ENCODE results near the gene ROR1.

The ROR1 gene

DNA sequence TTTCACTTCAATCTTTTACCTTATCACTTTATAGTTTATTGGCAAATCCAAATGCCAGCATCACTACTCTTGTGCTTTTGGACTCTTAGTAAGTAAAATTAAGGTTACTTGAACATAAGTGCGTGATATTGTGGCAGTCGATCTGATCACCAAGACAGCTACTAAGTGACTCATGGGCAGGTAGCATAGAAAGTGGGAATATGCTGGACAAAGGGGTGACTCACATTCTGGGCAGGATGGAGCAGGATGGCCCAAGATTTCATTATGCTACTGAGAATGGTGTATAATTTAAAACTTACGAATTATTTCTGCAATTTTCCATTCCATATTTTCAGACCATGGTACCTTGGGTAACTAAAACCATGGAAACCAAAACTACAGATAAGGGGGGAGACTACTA is 120.2 kb downstream of the ROR1 start:
- H3K27me3 ChIP-seq (ENCODE audit: insufficient read depth, poor library complexity, severe bottlenecking), result no peaks in the 10 kb centered on the region
- DNase-seq (ENCODE audit: low spot score) (no peak), ATAC-seq (ENCODE audit: low read depth) (peak; percentile 100)
- H3K36me3 ChIP-seq (ENCODE audit: low read depth), result no peaks in the 10 kb centered on the region
- TF ChIP-seq, protein P1, sequence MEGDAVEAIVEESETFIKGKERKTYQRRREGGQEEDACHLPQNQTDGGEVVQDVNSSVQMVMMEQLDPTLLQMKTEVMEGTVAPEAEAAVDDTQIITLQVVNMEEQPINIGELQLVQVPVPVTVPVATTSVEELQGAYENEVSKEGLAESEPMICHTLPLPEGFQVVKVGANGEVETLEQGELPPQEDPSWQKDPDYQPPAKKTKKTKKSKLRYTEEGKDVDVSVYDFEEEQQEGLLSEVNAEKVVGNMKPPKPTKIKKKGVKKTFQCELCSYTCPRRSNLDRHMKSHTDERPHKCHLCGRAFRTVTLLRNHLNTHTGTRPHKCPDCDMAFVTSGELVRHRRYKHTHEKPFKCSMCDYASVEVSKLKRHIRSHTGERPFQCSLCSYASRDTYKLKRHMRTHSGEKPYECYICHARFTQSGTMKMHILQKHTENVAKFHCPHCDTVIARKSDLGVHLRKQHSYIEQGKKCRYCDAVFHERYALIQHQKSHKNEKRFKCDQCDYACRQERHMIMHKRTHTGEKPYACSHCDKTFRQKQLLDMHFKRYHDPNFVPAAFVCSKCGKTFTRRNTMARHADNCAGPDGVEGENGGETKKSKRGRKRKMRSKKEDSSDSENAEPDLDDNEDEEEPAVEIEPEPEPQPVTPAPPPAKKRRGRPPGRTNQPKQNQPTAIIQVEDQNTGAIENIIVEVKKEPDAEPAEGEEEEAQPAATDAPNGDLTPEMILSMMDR (IDR thresholded peaks at IDR 0.05; ENCODE audit: poor library complexity, severe bottlenecking), result no peak
- no peak overlapping the region for H3K4me3 ChIP-seq (ENCODE audit: severe bottlenecking)
- H3K9me3 ChIP-seq (ENCODE audit: severe bottlenecking), result no peaks in the 10 kb centered on the region
- peaks cover 15% of the 10 kb centered on the region for H3K4me1 ChIP-seq (ENCODE audit: insufficient read depth, poor library complexity, severe bottlenecking)
- H3K27ac ChIP-seq (ENCODE audit: poor library complexity, severe bottlenecking), result no peak overlapping the region

DNA sequence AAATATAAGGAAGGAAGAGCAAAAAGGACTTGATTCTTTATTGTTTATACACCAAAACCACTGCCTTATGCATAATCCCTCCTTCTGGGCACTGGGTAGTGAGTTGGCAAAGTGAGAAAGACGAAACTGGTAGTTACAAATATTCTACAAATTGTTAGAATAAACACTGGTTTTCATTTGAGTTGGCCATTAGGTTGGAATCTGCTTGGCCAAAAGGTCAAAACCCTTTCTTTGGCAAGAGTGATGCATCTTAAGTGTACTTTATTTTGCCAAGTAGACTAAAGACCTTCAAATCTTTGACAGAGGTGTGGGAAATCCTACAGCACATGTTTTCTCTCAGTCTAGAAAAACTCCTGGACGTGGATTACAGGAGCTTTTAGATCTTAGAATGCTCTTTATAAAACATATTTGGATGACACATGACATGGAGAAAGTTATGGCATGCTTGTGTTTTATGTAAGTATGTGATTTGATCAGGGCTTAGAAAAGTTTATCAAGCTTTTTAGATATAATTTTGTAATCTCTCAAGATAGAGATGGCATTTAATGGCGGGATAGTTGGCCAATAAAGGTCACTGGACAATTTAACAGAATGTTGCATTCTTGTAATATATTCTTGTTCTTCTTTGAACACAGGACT is 120.9 kb downstream of the ROR1 start:
- Histone ChIP-seq H3K36me3 (ENCODE audit: low read depth) (no peaks in the 10 kb centered on the region), H3K27ac (ENCODE audit: poor library complexity, severe bottlenecking) (no peak overlapping the region), H3K9me3 (ENCODE audit: severe bottlenecking) (no peaks in the 10 kb centered on the region), H3K4me3 (ENCODE audit: severe bottlenecking) (no peak overlapping the region), H3K4me1 (ENCODE audit: insufficient read depth, poor library complexity, severe bottlenecking) (peaks cover 15% of the 10 kb centered on the region), H3K27me3 (ENCODE audit: insufficient read depth, poor library complexity, severe bottlenecking) (no peaks in the 10 kb centered on the region)
- TF ChIP-seq, protein P1 (IDR thresholded peaks at IDR 0.05; ENCODE audit: poor library complexity, severe bottlenecking), result no peak
- no peak for ATAC-seq (ENCODE audit: low read depth)
- no peak for DNase-seq (ENCODE audit: low spot score)

DNA sequence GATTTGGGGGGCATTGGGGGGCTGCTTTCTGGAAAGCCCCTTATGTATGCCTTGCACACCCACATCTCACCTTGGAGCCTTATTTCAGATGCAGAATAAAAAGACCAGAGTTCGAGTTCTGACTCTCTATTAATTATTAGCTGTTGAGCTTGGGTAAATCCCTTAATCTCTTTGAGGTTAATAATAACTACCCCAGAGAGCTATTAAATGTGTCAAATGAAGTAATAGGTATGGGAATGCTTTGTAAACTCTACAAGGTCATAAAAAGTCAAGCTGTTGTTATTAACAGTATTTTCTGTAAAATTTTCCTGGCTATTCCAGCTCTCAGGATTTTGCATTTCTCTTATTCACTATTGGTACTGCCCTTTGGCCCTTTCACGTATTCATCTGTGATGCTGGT is 122.9 kb downstream of the ROR1 start:
- Histone ChIP-seq H3K9me3 (ENCODE audit: severe bottlenecking) (no peaks in the 10 kb centered on the region), H3K4me1 (ENCODE audit: insufficient read depth, poor library complexity, severe bottlenecking) (peaks cover 15% of the 10 kb centered on the region), H3K27ac (ENCODE audit: poor library complexity, severe bottlenecking) (no peak overlapping the region), H3K27me3 (ENCODE audit: insufficient read depth, poor library complexity, severe bottlenecking) (no peaks in the 10 kb centered on the region), H3K4me3 (ENCODE audit: severe bottlenecking) (no peak overlapping the region), H3K36me3 (ENCODE audit: low read depth) (no peaks in the 10 kb centered on the region)
- ATAC-seq (ENCODE audit: low read depth) (no peak), DNase-seq (ENCODE audit: low spot score) (no peak)
- TF ChIP-seq, protein P1 (IDR thresholded peaks at IDR 0.05; ENCODE audit: poor library complexity, severe bottlenecking), result no peak

DNA sequence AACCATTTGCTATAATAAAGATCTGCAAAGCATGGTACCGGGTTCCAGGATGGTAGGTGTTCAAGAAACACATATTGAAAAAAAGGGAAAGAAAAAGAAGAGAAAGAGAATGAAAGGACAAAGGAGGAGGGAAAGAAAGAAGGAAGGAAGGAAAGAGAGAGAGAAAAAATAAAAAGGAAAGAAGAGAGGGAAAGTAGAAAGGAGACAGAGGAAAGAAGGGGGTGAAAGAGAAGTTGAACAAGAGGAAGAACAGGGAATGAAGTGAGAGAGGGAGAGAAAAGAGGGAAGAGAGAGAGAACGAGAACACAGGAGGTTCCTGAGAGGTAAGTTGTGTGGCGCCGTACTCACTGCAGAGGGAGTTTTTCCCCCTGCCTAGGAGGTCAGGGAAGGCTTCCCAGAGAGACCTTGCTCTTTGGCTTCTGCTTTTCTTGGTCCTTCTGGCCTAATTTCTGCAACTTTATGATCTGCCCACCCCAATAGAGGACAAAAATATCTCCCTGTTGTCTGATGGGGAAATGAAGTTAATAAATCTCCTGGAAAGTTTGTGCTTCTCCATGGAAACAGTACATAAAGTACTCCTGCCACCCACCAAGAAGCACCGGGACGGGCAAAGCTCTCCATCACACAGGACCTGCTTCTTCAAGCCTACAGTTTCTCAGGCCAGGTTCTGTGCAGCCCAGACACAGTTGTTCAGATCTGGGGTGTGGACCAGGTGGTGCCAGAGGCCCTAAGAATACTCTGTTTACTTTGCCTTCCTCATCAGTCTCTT is 124.8 kb downstream of the ROR1 start:
- Histone ChIP-seq H3K9me3 (ENCODE audit: severe bottlenecking) (no peaks in the 10 kb centered on the region), H3K4me3 (ENCODE audit: severe bottlenecking) (no peak overlapping the region), H3K27me3 (ENCODE audit: insufficient read depth, poor library complexity, severe bottlenecking) (no peaks in the 10 kb centered on the region), H3K36me3 (ENCODE audit: low read depth) (no peaks in the 10 kb centered on the region), H3K4me1 (ENCODE audit: insufficient read depth, poor library complexity, severe bottlenecking) (peaks cover 9% of the 10 kb centered on the region), H3K27ac (ENCODE audit: poor library complexity, severe bottlenecking) (no peak overlapping the region)
- TF ChIP-seq, protein P1 (IDR thresholded peaks at IDR 0.05; ENCODE audit: poor library complexity, severe bottlenecking), result no peak
- no peak for DNase-seq (ENCODE audit: low spot score)
- no peak for ATAC-seq (ENCODE audit: low read depth)

DNA sequence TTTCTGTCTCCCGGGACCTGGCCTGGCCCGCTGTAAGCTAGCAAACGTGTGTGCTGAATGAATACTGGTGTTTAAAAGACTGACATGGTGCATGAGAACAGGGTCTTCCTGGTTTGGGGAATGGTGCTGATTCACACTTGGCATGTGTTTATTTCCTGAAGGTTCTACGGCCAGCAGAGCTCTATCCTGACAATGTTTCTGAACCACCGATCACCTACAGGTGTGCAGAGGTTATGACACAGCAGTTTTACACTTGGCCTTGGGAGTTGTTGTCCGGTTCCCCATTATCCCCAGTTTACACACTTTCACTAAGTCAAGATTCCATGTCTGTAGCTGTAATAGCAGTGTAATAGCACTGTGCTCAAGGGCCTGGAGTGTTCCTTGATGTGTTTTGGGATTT is 127.3 kb downstream of the ROR1 start:
- Histone ChIP-seq H3K9me3 (ENCODE audit: severe bottlenecking) (no peaks in the 10 kb centered on the region), H3K4me1 (ENCODE audit: insufficient read depth, poor library complexity, severe bottlenecking) (no peaks in the 10 kb centered on the region), H3K27me3 (ENCODE audit: insufficient read depth, poor library complexity, severe bottlenecking) (no peaks in the 10 kb centered on the region), H3K4me3 (ENCODE audit: severe bottlenecking) (no peak overlapping the region), H3K36me3 (ENCODE audit: low read depth) (no peaks in the 10 kb centered on the region), H3K27ac (ENCODE audit: poor library complexity, severe bottlenecking) (no peak overlapping the region)
- DNase-seq (ENCODE audit: low spot score) (no peak), ATAC-seq (ENCODE audit: low read depth) (no peak)
- TF ChIP-seq, protein P1 (IDR thresholded peaks at IDR 0.05; ENCODE audit: poor library complexity, severe bottlenecking), result no peak

Data from RWPE2 (cell line).